Inflammatory macrophage (primary cell): ENCODE results near the gene ZNF695.

Experiments
- DNase-seq, 2 donors: peaks; one replicate each; pipeline ENCODE4 v3.0.0-alpha.2; 2020 to 2022

The ZNF695 gene

DNA sequence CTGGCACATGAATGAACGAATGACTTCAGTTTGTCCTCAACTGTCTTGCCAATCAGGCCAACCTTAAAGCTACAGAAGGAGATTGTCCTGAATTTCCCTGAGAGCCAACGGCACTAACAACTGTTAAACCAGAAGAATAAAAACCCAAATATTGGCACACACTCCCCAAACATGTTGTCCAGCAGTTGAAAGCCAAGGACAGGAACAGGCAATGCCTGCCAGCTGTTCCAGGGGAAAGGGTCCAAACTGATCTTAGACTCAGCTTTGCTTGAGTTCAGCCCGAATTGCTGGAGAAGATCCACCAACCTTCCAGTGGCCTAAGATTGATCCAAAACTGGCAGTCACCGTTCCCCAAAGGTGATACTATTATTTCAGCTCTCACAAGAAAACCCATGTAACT lies 53.7 kb downstream of the ZNF695 start:
- DNase-seq: no peak

DNA sequence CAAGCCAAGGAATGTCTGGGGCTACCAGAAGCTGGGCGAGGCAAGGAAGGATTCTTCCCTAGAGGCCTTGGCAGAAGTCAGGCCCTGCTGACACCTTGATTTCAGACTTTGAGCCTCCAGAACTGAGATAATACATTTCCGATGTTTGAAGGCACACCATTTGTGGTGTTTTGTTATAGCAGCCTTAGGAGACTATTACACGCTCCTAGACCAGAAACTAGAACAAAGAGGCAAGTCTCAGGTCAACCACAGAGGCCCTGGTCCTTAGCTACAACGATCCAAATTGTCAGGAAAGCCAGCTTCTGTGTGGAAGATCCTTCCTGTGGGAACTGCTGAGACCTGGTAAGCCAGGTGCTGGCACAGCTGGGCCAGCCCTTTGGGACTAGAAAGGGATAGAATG lies 56.4 kb downstream of the ZNF695 start:
- no peak for DNase-seq

DNA sequence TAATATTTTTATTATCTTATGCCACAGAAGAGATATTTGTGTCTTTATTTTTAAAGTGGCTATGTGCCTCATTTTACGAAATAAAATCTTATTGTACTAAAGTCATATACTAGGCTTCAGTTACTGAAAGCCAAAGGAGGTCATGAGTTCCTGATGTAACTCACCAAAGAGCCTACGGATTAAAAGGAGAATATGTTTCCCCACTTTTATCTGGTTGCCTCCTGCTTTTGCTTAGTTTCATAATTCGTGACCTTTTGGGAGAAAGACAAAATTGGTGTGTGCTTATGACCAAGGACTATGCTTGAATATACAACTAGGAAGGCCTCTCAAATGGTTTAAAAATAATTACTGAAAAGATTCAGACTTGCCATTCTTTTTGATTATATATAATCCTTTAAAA lies 57.9 kb downstream of the ZNF695 start:
- peak; percentile 61 to 65 for DNase-seq

DNA sequence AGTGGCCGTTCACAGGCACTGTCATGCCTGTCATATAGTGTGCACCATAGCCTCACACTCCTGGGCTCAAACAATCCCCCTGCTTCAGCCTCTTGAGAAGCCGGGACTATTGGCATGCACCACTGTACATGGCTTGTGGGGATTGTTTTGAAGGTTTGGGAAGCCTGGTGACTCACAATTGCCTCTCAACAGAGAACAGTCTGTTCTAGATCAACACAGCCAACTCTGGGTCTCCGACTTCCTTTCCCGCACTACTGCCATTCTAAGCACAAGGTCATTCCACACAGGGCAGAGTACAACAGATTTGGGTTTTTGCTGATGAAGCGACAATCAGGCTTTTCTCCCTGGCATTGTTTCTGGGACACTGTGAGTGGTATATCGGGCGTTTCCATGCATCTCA lies 60.6 kb downstream of the ZNF695 start:
- no peak for DNase-seq

DNA sequence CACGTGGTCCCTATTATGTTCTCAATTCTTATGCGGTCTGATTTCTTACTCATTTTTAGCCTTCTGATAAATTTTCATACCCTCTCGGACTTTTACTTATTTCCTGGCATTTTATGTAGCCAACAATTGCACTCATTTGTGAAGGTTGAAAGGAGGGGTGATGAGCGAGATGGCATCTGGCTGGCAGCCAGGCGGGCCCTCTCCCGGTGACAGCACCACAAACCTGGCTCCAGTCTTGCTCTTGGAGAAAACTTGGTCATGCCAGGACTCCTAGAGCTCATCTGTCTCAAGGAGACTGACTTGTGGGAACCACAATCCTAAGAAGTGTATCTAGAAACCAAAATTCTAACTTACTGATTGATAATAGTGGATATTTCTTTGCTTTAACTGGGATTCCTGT lies 61.5 kb downstream of the ZNF695 start:
- no peak for DNase-seq
